AG04450 (cell line): ENCODE results near the gene VWA1. TPM values are rescaled to one million over a fixed set of nuclear protein-coding genes. Genes with fewer than 3 reads are reported as not detected.
"Not testable (repeated sequence)": the region's sequence is repeated elsewhere in the genome, so short reads cannot be mapped to it uniquely, and the experiment has no call there.

Experiments used
- CTCF ChIA-PET: fragments of 300-600, 350-600 bp; formaldehyde crosslinking; extraction: SDS; loops from one replicate; lab custom pipeline; 2022; ENCODE audit warnings: antibody characterized with exemption, inconsistent platforms; lab: Charles Lee
- POLR2A ChIA-PET: fragments of 350-600 bp; formaldehyde crosslinking; extraction: SDS; loops from one replicate; lab custom pipeline; 2021; ENCODE audit warnings: antibody characterized with exemption, inconsistent platforms; lab: Yijun Ruan, JAX
- DNase-seq: peaks from one replicate; pipeline ENCODE4 v3.0.0-alpha.2; 2011; ENCODE audit warnings: low read depth, low spot score
- H3K27ac ChIP-seq: one replicate; pipeline ENCODE4 v1.5.1; 2012; ENCODE audit warnings: low read depth, low read length, control low read depth
- H3K27me3 ChIP-seq: one replicate; pipeline ENCODE4 v1.6.0; 2012; ENCODE audit warnings: low read length; ENCODE audit not compliant: control insufficient read depth, insufficient read depth
- H3K4me3 ChIP-seq: 2 replicates; pipeline ENCODE4 v1.5.1; 2011; ENCODE audit warnings: mild to moderate bottlenecking, low read depth, low read length, control low read depth
- H3K9me3 ChIP-seq: 2 replicates; pipeline ENCODE4 v1.5.1; 2012; ENCODE audit warnings: low read length; ENCODE audit not compliant: control insufficient read depth, insufficient read depth
- CTCF ChIP-seq: IDR thresholded peaks from 2 replicates; pipeline ENCODE4 v1.5.1; 2011; ENCODE audit warnings: low read depth, low read length, control low read depth, inconsistent platforms
- polyA plus RNA-seq: library from polyadenylated mRNA; depleted of rRNA; stranded (reverse); fragments of >200 nt; gene quantifications from 2 replicates; pipeline ENCODE4 v1.2.3, GENCODE V29; 2011

Gene VWA1
- polyA plus RNA-seq, 1 experiment = 3.9 TPM

- POLR2A ChIA-PET = no interaction called here
- no peak overlapping the region for H3K27ac ChIP-seq
- CTCF ChIA-PET = no interaction called here
- no peak for DNase-seq
- no peaks in the 10 kb centered on the region for H3K27me3 ChIP-seq
- H3K9me3 ChIP-seq = no peaks in the 10 kb centered on the region
- H3K4me3 ChIP-seq = no peak overlapping the region
- TF ChIP-seq CTCF = no peak
Measured at GRCh38 chr1:1462318-1462966, 27.0 kb downstream of the VWA1 start.

- POLR2A ChIA-PET = interaction anchor here (0.9 kb wide), 1 partner anchor 88 kb away, joined by 3 read pairs; no protein-coding TSS in a partner anchor
Measured at GRCh38 chr1:1463312-1463711, 27.8 kb downstream of the VWA1 start.

GRCh38 chr1:1468196-1468985 is 32.9 kb downstream of the VWA1 start:
- H3K27ac ChIP-seq, H3K27me3 ChIP-seq, POLR2A ChIA-PET, DNase-seq, CTCF ChIA-PET, H3K9me3 ChIP-seq, H3K4me3 ChIP-seq: not testable (repeated sequence)

More at GRCh38 chr1:1463312-1463711, 27.8 kb downstream of the VWA1 start:
- H3K4me3 ChIP-seq = no peak overlapping the region
- no peak for TF ChIP-seq CTCF
- H3K27me3 ChIP-seq = no peaks in the 10 kb centered on the region
- H3K9me3 ChIP-seq = no peaks in the 10 kb centered on the region
- CTCF ChIA-PET = no interaction called here
- H3K27ac ChIP-seq = no peak overlapping the region
- no peak for DNase-seq

GRCh38 chr1:1470626-1471388 is 35.3 kb downstream of the VWA1 start:
- POLR2A ChIA-PET = no interaction called here
- no peak for TF ChIP-seq CTCF
- H3K4me3 ChIP-seq = peak overlapping the region; percentile 77
- no peaks in the 10 kb centered on the region; the same call in 1 of the 2 replicates for H3K9me3 ChIP-seq
- CTCF ChIA-PET = no interaction called here
- no peak for DNase-seq
- H3K27me3 ChIP-seq = no peaks in the 10 kb centered on the region
- no peak overlapping the region for H3K27ac ChIP-seq

GRCh38 chr1:1471389-1472052 is 36.0 kb downstream of the VWA1 start, which contains the start of gene ATAD3B:
Gene ATAD3B (plus strand): TSS chr1:1471765. CDS start chr1:1471885, 120 bp downstream.
- ChIA-PET POLR2A (no interaction called here), CTCF (no interaction called here)
- peak; percentile 69 for DNase-seq
- Histone ChIP-seq H3K27ac (peak within 1 kb of the TSS; percentile 47), H3K4me3 (peak within 1 kb of the TSS; percentile 77), H3K27me3 (no peaks in the 10 kb centered on the region), H3K9me3 (no peaks in the 10 kb centered on the region; the same call in 1 of the 2 replicates)
- no peak for TF ChIP-seq CTCF

GRCh38 chr1:1472053-1472876 is 36.8 kb downstream of the VWA1 start:
- not testable (repeated sequence) for DNase-seq, H3K27me3 ChIP-seq, H3K9me3 ChIP-seq
- ChIA-PET POLR2A (interaction anchor here (1.0 kb wide), 1 partner anchor 73 kb away, joined by 3 read pairs; the partner anchor contains the start of gene CCNL2), CTCF (interaction anchor here (0.7 kb wide), 1 partner anchor 74 kb away, joined by 7 read pairs; no protein-coding TSS in a partner anchor)
- Histone ChIP-seq H3K27ac (peak overlapping the region; percentile 47), H3K4me3 (peak overlapping the region; percentile 74)
